Stimulated activated CD4-positive, alpha-beta T cell treated with anti-CD3 and anti-CD28 coated beads, TNF-alpha, amount 100 ng/mL, for 48 hours (primary cell): Measurements from ENCODE around the gene EPHB2.
"Not testable (repeated sequence)": the region's sequence is repeated elsewhere in the genome, so short reads cannot be mapped to it uniquely, and the experiment has no call there.

ENCODE experiments used
- DNase-seq, 3 donors: peaks; one replicate each; pipeline ENCODE4 v3.0.0-alpha.2; 2020; ENCODE audit warnings: low read depth in 3 of 3

Gene EPHB2

DNA sequence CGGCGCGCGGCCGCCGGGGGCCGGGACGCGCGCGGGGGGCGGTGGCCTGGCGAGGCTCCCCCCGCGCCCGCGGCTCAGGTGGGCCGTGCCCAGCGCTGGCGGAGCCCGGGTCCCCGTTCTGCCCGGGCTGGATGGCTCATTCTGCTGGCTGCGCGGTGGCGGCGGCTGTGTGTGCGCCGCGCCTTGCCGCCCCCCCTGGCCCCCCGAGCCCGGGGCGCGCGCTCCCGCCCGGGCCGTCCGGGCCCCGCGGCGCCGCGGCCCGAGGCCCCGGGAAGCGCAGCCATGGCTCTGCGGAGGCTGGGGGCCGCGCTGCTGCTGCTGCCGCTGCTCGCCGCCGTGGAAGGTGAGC is at the start of gene EPHB2:
EPHB2 (plus strand) TSS at position 139 of the 349 bp plus-strand sequence; CDS start at position 283, 144 bp downstream.
- DNase-seq = no peak

- DNase-seq = no peak
These were observed 48.8 kb upstream of the EPHB2 start for GRCh38 chr1:22661880-22662279.

DNA sequence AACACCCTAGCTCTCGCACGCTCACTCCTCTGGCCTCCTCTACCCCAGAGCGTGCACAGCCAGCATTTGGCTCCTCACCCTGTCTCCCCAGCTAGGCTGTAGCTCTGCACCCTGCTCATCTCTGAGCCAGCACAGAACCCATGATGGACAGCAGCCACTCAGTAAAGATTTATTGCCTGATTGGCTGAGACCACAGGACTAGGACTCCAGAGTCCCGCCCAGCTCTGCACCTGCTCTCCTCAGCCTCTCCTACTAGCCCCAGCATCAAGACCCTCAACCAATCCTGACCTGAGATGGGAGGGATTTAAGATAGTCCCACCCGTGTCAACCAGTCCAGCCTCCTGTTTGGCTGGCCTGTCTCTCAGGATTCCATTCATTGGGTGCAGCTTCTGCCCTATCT is 48.3 kb upstream of the EPHB2 start:
- DNase-seq = no peak

DNA sequence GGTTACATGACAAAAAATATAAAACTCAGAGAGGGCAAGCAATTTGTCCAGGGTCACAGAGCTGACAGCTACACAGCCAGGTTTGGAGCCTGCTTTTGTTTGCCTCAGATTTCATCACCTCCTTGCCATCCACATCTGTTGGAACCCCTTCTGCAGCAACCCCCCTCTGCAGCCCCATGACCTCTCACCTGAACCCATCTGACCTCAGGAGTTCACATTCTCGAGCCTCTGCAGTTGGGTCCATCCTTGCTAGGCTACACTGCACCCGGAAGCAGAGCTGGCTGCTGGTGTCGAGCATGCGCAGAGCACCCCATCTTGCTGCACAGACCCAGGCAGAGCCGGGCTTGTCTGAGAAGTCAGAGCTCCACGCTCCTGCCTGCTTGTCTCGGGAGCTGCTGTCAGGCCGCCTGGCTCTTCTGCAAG is 47.6 kb upstream of the EPHB2 start:
- no peak for DNase-seq

DNA sequence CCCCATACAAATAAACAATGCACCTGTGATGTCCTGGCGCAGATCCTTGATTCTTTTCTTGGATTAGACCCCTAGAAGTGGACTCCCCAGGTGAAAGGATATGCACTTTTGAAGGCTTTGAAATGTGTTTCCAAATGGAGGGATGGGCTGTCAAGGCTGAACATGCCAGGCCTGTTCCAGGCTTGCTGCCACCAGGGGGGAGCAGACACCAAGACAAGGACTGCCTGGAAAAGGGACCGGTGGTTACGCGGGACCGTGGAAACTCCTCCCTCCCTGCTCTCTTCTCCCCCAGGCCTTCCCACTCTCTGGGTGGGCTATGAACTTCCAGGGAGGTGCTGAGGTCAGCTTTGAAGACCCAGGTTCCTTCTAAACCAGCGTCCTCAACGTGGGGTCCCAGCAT is 44.9 kb upstream of the EPHB2 start:
- no peak for DNase-seq

GRCh38 chr1:22666412-22666811 is 44.2 kb upstream of the EPHB2 start:
- DNase-seq = no peak

- DNase-seq = not testable (repeated sequence)
These were observed 41.8 kb upstream of the EPHB2 start for GRCh38 chr1:22668840-22669239.

DNA sequence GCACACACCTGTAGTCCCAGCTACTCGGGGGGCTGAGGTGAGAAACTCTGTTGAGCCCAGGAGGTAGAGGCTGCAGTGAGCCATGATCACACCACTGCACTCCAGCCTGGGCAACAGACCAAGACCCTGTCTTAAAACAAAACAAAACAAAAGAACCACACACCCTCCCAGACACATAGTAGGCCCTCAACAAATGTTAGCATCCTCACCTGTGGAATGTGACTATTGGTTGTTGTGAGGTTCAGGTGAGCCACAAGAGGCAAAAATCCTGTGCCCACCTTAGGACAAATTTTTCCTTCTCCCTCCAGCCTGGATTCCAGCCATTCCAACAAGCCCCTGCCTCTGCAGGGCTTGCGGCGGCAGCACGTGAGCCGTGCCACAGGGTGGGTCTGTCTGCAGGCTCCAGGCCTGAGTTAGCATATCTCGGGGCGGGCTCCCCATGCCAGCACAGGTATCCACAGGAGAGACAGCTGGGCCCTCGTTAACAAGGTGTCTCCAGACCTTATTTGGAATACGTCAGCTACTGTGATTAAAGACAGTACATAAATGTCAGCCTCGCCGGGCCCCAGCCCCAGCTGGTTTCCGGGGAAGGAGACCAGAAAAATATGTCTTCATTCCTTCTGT is 40.2 kb upstream of the EPHB2 start:
- no peak for DNase-seq

- DNase-seq = no peak
These were observed 38.6 kb upstream of the EPHB2 start for GRCh38 chr1:22671999-22672398.

DNA sequence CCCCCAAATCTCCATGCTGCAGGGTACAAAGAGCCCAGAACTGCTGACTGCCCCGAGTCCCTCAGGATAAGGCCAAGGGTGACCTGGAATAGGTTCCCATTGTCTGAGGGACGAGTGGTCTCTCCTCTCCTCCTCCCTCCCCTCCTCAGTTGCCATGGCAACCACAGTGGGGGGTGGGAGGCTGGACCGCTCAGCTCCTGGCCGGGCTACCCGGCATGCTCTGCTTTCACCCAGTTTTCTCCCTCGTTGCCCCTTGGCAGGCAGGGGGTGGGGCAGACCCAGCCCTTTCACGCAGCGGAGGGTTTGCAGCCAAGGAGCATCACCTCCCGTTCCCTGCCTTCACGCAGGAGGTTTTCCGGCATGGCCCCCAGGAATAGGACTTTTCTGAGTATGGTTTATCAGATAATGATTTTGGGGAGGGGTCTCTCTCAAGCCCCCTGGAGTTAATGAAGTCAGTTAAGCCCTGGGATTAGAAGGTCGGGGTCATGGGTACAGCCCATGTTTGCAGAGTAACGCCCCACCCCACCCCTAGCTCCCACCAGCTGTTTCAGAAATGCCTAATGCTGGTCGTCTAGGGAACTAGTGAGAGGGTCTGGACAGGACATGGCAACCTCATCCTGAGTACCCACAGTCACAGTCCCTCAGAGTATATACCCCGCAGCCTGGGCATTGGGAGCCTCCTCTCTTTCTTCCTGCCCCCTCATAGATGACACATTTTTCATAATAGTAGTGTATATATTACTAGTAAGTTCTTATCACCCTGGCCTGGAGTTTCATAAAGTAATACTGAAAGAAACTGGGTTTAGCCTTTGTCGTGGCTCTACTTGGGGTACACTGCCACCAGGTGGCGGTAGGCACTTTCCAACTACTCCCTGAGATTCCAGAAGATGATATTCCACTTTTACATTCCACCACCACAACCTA is 36.9 kb upstream of the EPHB2 start:
- DNase-seq = peak; percentile 8 to 21 (median 13)

DNA sequence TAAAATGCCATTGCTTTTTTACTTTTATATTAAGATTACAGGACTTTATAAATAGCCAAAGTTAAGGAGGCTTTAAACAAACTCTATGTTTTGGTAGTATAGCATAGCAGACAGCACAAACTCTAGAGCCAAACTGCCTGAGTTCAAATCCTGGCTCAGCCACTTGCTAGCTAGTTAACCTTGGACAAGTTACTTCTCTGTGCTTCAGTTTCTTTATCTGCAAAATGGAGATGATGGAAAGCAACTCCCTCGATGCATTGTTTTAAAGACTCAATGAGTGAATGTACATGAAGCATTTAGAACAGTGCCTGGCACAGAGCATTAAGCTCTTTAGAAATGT is 36.3 kb upstream of the EPHB2 start:
- DNase-seq = no peak

- not testable (repeated sequence) for DNase-seq
These were observed 34.5 kb upstream of the EPHB2 start for GRCh38 chr1:22676151-22676550.

DNA sequence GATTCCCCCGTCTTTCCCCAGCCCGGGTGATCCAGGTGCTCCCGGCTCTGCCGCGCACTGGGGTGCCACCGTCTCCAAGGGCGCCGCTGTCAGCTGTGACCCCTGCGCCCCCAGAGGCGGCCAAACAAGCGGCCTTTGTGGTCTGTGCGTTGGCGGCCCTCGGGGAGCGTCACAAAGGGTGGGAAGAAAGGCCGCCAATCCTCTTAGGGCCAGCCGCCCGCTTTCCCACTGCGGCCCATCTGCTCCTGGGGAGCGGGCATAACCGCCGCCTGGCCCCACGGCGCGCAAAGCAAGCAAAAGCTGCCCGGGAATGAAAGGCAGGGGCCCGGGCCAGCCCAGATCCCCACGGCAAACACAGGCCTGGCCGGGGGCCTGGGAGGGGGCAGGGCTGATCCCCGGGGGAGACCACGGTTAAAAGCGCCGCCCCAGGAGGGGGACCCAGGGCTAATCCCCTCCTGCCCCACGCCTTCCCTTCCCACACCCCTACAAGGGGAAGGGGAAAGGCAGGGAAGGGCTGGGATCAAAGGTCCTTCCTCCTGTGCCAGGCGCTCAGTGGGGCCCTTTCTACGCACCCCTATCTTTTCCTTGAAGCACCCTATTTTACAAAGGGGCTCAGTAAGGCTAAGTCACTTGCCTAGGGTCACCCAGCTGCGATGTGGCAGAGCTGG is 33.6 kb upstream of the EPHB2 start:
- DNase-seq = no peak

- no peak for DNase-seq
These were observed 32.4 kb upstream of the EPHB2 start for GRCh38 chr1:22677931-22678896.

GRCh38 chr1:22680726-22681125 is 29.9 kb upstream of the EPHB2 start:
- no peak for DNase-seq

GRCh38 chr1:22681556-22682276 is 28.9 kb upstream of the EPHB2 start:
- DNase-seq = no peak

- no peak for DNase-seq
These were observed 27.1 kb upstream of the EPHB2 start for GRCh38 chr1:22683547-22683946.

DNA sequence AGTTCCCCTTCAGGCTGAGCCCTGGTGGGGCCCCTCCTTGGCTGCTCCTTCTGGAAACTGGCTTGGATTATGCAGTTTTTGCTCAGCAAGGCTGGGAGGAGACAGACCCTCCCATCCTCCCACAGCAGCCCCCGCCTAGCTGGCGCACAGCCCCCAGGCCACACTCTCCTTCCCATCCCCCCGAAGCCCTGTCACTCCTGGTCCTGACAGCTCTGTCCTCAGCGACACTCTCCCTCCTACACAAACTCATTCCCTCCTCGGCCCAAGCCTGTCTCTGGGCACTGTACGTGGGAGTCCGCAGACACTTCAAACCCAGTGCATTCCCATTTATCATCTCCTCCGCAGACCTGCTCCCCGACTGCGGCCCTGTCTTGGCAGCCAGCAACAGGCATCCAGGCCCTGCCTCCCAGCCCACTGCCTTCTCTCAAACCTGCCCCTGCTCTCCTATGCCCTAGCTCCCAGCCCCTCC is 25.0 kb upstream of the EPHB2 start:
- no peak for DNase-seq

GRCh38 chr1:22687191-22687590 is 23.4 kb upstream of the EPHB2 start:
- no peak for DNase-seq

DNA sequence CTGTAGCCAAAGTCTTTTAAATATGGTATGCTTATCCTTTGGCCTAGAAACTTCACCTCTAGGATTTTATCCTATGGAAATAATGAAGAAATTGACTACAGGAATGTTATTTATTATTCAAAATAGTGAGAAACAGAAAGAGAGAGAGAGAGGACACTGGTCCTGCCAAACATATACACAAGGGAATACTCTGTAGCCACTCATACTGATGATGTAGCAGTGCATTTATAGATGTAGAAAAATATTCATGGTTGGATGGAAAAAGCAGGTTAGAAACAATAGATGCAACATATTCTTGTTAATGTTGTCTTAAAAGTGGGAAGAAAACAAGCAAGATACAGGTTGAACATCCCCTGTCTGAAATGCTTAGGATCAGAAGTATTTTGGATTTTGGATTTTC is 22.2 kb upstream of the EPHB2 start:
- no peak for DNase-seq

GRCh38 chr1:22689505-22689904 is 21.1 kb upstream of the EPHB2 start:
- no peak for DNase-seq
